22Rv1 (cell line): Measurements from ENCODE around the gene MYMX.

ENCODE experiments used
- CTCF ChIP-seq: fragments of 450-650 bp; IDR thresholded peaks from 2 replicates; pipeline ENCODE4 v1.5.1; 2017; ENCODE audit warnings: mild to moderate bottlenecking
- ZFX ChIP-seq: fragments of 450-650 bp; IDR thresholded peaks from 2 replicates; pipeline ENCODE4 v1.6.1; 2017; ENCODE audit warnings: antibody characterized with exemption, borderline replicate concordance

DNA sequence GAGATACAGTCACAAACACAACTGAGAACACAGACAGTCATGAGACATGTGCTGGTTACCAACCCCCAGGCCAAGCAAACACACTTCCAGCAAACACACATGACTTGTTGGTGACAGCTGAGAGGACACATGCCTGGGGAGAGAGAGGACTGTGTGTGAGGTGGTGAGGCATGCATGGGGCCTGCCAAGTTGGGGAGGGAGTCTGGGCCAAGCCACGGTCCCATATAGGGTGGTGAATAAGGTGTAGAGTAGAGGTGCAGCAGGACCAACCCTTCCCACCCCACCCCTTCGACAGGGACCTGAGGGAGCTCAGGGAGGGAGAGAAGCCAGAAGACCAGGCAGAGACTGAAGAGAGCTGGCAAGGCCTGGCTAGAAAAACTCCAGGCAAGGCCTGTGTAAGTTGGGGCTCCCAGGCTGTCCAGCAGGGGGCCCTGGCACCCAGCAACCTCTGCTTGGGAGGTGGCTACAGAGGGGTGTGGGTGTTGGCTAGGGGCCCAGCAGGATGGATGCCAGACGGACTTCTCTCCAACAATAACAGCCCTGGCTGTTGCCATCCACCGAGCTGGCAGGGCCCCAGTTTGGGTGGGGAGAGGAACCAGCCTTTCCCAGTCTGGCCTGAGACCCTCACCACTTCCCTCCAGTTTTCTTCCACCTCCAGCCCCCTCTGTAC lies 4.7 kb downstream of the MYMX start:
- peak; percentile 32 for TF ChIP-seq CTCF
- TF ChIP-seq ZFX = no peak
